ENCODE data around the gene FAM120AOS.

GRCh38 chr9:93416530-93417235 is 36.7 kb downstream of the FAM120AOS start:
- TF ChIP-seq POLR2A (IDR thresholded peaks at IDR 0.05) (no peak), CTCF (IDR thresholded peaks at IDR 0.05 in 4 of 5, conservative IDR thresholded peaks at IDR 0.05 in 1 of 5) (no peak)
